Measurements from ENCODE around the gene GATD1.

- TF ChIP-seq POLR2A (IDR thresholded peaks at IDR 0.05) (no peak), CTCF (IDR thresholded peaks at IDR 0.05) (peak in 5 of 7 experiments; percentile 38 to 69 (median 57))
Measured at GRCh38 chr11:723120-723883, 54.0 kb downstream of the GATD1 start.

Measured in stomach (tissue), 4 donors.